OCI-LY1 (cell line): Measurements from ENCODE around the gene KCNA3.

Source experiments
- H2AFZ ChIP-seq: fragments of 200-600 bp; sonication (generic), shearing (Covaris generic); 2 replicates; pipeline ENCODE4 v1.6.0; 2014; ENCODE audit warnings: antibody characterized with exemption, mild to moderate bottlenecking, low read length
- H3F3A ChIP-seq: fragments of 200-600 bp; sonication (generic), shearing (Covaris generic); 2 replicates; pipeline ENCODE4 v1.6.0; 2014; ENCODE audit warnings: mild to moderate bottlenecking, antibody characterized with exemption, low read length, moderate library complexity; ENCODE audit not compliant: insufficient read depth
- H3K27ac ChIP-seq: fragments of 200-600 bp; sonication (generic); 2 replicates; pipeline ENCODE4 v1.5.1; 2014; ENCODE audit warnings: low read length, mixed run types, mild to moderate bottlenecking, low read depth; ENCODE audit not compliant: poor library complexity, severe bottlenecking
- H3K27me3 ChIP-seq: fragments of 200-600 bp; sonication (generic); 2 replicates; pipeline ENCODE4 v1.6.0; 2014; ENCODE audit warnings: antibody characterized with exemption, mild to moderate bottlenecking, low read length, moderate library complexity; ENCODE audit not compliant: insufficient read depth
- H3K36me3 ChIP-seq: fragments of 200-600 bp; sonication (generic); 2 replicates; pipeline ENCODE4 v1.6.1; 2014; ENCODE audit warnings: mild to moderate bottlenecking, antibody characterized with exemption, low read length, moderate library complexity, mixed read lengths; ENCODE audit not compliant: insufficient read depth
- H3K4me1 ChIP-seq: fragments of 200-600 bp; sonication (generic); 2 replicates; pipeline ENCODE4 v1.5.1; 2014; ENCODE audit warnings: mild to moderate bottlenecking, low read length, moderate library complexity; ENCODE audit not compliant: insufficient read depth, severe bottlenecking
- H3K4me2 ChIP-seq: fragments of 200-600 bp; sonication (generic), shearing (Covaris generic); 2 replicates; pipeline ENCODE4 v1.6.1; 2014; ENCODE audit warnings: low read length
- H3K4me3 ChIP-seq: fragments of 200-600 bp; sonication (generic); 2 replicates; pipeline ENCODE4 v1.5.1; 2014; ENCODE audit warnings: low read length, low read depth, mild to moderate bottlenecking, mixed read lengths; ENCODE audit not compliant: poor library complexity, severe bottlenecking
- H3K79me2 ChIP-seq: fragments of 200-600 bp; shearing (Covaris generic); 2 replicates; pipeline ENCODE4 v1.6.1; 2016; ENCODE audit warnings: mixed run types, low read length, mixed read lengths; ENCODE audit not compliant: insufficient read depth
- H3K9ac ChIP-seq: fragments of 200-600 bp; sonication (generic), shearing (Covaris generic); 2 replicates; pipeline ENCODE4 v1.6.1; 2014; ENCODE audit warnings: mild to moderate bottlenecking, low read length, mixed read lengths
- H3K9me2 ChIP-seq: fragments of 200-600 bp; sonication (generic), shearing (Covaris generic); 2 replicates; pipeline ENCODE4 v1.6.1; 2014; ENCODE audit warnings: low read depth, mild to moderate bottlenecking, low read length, mixed read lengths
- H3K9me3 ChIP-seq: fragments of 200-600 bp; shearing (Covaris generic); 2 replicates; pipeline ENCODE4 v1.6.1; 2014; ENCODE audit warnings: low read length, mixed read lengths
- H4K20me1 ChIP-seq: fragments of 200-600 bp; sonication (generic), shearing (Covaris generic); 2 replicates; pipeline ENCODE4 v1.6.0; 2016; ENCODE audit warnings: mild to moderate bottlenecking, low read length; ENCODE audit not compliant: insufficient read depth
- CTCF ChIP-seq: fragments of 200-600 bp; sonication (generic), shearing (Covaris generic); IDR thresholded peaks from 2 replicates; pipeline ENCODE4 v1.5.1; 2017; ENCODE audit warnings: mild to moderate bottlenecking, antibody characterized with exemption, low read length, moderate library complexity, mixed read lengths
- EZH2 ChIP-seq: fragments of 200-600 bp; sonication (generic), shearing (Covaris generic); IDR thresholded peaks from 2 replicates; pipeline ENCODE4 v1.8.0; 2017; ENCODE audit warnings: borderline replicate concordance, mixed run types, mild to moderate bottlenecking, antibody characterized with exemption, low read length, moderate library complexity, mixed read lengths

The KCNA3 gene

GRCh38 chr1:110631836-110632620 is 42.7 kb downstream of the KCNA3 start:
- H3K79me2 ChIP-seq = no peaks in the 10 kb centered on the region
- H4K20me1 ChIP-seq = no peaks in the 10 kb centered on the region
- H3K9ac ChIP-seq = peak overlapping the region; percentile 3; the same call in 1 of the 2 replicates
- no peaks in the 10 kb centered on the region for H3K9me2 ChIP-seq
- H3K4me3 ChIP-seq = no peak overlapping the region
- TF ChIP-seq CTCF = no peak
- TF ChIP-seq EZH2 = no peak
- H3K27me3 ChIP-seq = no peaks in the 10 kb centered on the region
- H3K27ac ChIP-seq = peak overlapping the region; percentile 83
- H3K9me3 ChIP-seq = no peaks in the 10 kb centered on the region
- no peaks in the 10 kb centered on the region for H3F3A ChIP-seq
- no peak overlapping the region for H2AFZ ChIP-seq
- H3K36me3 ChIP-seq = no peaks in the 10 kb centered on the region
- H3K4me2 ChIP-seq = peak overlapping the region; percentile 37
- H3K4me1 ChIP-seq = peaks cover 78% of the 10 kb centered on the region

GRCh38 chr1:110630839-110631663 is 43.7 kb downstream of the KCNA3 start:
- no peaks in the 10 kb centered on the region for H3K79me2 ChIP-seq
- no peaks in the 10 kb centered on the region for H3K9me3 ChIP-seq
- H3K9me2 ChIP-seq = no peaks in the 10 kb centered on the region
- no peaks in the 10 kb centered on the region for H3K27me3 ChIP-seq
- no peak overlapping the region for H3K4me3 ChIP-seq
- H3K4me2 ChIP-seq = peak overlapping the region; percentile 37
- H3K27ac ChIP-seq = peak overlapping the region; percentile 83
- H4K20me1 ChIP-seq = no peaks in the 10 kb centered on the region
- H3F3A ChIP-seq = no peaks in the 10 kb centered on the region
- H3K9ac ChIP-seq = no peak overlapping the region
- peaks cover 69% of the 10 kb centered on the region for H3K4me1 ChIP-seq
- no peaks in the 10 kb centered on the region for H3K36me3 ChIP-seq
- peak; percentile 85 for TF ChIP-seq CTCF
- no peak for TF ChIP-seq EZH2
- H2AFZ ChIP-seq = no peak overlapping the region

- no peak overlapping the region for H3K4me2 ChIP-seq
- no peak overlapping the region for H2AFZ ChIP-seq
- TF ChIP-seq EZH2 = no peak
- TF ChIP-seq CTCF = no peak
- no peaks in the 10 kb centered on the region for H3K9me2 ChIP-seq
- no peaks in the 10 kb centered on the region for H4K20me1 ChIP-seq
- H3K4me3 ChIP-seq = no peak overlapping the region
- no peaks in the 10 kb centered on the region for H3K9me3 ChIP-seq
- H3K4me1 ChIP-seq = peaks cover 44% of the 10 kb centered on the region
- no peaks in the 10 kb centered on the region for H3K27me3 ChIP-seq
- no peaks in the 10 kb centered on the region for H3K79me2 ChIP-seq
- no peaks in the 10 kb centered on the region for H3F3A ChIP-seq
- H3K27ac ChIP-seq = no peak overlapping the region
- H3K9ac ChIP-seq = no peak overlapping the region
- H3K36me3 ChIP-seq = no peaks in the 10 kb centered on the region
These were observed 46.2 kb downstream of the KCNA3 start for GRCh38 chr1:110628323-110629105.
